ENCODE data around the gene RELN.

Gene RELN

DNA sequence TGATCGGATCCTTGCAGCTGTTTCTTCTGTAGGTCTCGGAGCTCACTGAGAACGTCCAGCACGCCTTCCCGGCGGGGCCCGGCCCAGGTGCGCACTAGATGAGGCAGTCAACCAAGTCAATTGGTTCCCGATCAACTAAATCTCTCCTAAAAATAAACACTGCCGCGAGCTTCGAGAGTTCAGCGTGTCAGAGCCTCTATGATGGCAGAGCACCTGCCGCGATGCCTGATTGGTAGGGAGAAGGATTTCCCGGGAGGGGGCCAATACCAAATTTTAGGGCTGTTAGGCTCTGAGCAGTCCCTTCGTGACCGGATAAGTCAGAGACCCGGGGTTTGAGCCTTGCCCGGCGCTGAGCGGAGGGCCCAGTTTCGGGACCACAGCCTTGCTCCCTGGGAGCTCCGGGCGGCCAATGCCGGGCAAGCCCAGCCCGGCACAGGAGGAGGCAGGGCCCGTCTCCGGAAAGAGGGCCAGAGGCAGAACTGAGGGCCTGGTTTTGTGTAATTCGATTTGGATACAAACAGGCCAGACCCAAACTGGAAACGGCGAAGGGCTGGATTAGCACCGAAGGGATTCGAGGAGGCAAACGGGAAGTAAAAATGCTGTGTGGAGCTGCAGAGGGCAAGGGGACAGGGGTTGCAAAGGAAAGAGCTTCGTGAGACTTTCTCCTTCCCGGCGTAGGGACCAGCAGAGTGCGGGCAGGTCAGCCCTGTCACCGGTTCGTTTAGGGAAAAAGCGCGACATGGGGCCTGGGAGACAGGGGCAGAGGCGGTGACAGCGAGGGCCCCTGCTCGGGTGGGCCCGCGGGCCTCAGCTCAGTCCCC is 544.0 kb downstream of the RELN start:
- no peak for DNase-seq

- DNase-seq = no peak
These were observed 549.8 kb downstream of the RELN start for GRCh38 chr7:103439661-103440060.

- DNase-seq = no peak
These were observed 551.8 kb downstream of the RELN start for GRCh38 chr7:103437623-103438022.

GRCh38 chr7:103432712-103433111 is 556.7 kb downstream of the RELN start:
- no peak for DNase-seq

GRCh38 chr7:103425177-103425576 is 564.3 kb downstream of the RELN start:
- DNase-seq = no peak

DNA sequence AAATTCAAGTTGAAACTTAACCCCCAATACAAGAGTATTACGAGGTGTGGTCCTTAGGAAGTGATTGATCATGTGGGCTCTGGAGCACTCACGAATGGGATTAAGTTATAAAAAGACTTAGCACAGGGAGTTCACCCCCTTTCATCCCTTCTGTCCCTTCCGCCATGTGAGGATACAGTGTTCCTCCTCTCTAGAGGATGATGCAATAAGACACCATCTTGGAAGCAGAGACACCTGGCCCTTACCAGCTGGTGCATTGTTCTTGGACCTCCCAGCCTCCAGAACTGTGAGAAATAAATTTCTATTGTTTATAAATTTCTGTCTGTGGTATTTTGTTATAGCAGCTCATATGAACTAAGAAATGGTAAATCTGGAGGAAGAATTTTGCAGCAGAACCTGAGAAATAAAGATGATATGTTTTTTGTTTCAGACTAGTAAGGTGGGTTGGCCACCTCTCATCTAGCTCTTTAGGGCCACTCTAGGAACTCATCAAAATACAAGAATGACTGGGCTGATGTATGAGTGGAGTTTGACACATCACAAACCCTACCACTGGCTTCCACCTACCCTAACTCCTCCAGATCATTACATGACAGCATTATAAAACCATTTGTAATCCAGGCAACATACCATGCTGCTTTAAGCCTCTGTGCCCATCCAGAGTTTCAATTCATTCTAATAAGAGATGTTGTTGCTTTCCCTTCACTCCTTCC is 565.8 kb downstream of the RELN start:
- no peak for DNase-seq
